ENCODE data around the gene MLPH. TPM values are rescaled to one million over a fixed set of nuclear protein-coding genes. Genes with fewer than 3 reads are reported as not detected.
A peak's percentile ranks its signal among the peaks of the same experiment; 100 is the strongest.

The MLPH gene
- total RNA-seq, 1 donor from 2014 or later, result 14.8 TPM

GRCh38 chr2:237474931-237475703 lies 11.9 kb upstream of the MLPH start:
- peak overlapping the region; percentile 90 for H3K27ac Mint-ChIP-seq
- H3K36me3 Mint-ChIP-seq, result no peaks in the 10 kb centered on the region
- peaks cover 5% of the 10 kb centered on the region for H3K4me1 Mint-ChIP-seq (ENCODE audit: unreplicated experiment)
- TF ChIP-seq CTCF (conservative IDR thresholded peaks at IDR 0.05), result peak; percentile 92
- H3K27me3 Mint-ChIP-seq, result peaks cover 35% of the 10 kb centered on the region
- DNase-seq (ENCODE audit: extremely low spot score, unreplicated experiment), result peak; percentile 96
- peak overlapping the region; percentile 91 for H3K4me3 Mint-ChIP-seq
- H3K9me3 Mint-ChIP-seq, result no peaks in the 10 kb centered on the region

GRCh38 chr2:237475704-237476141 lies 11.3 kb upstream of the MLPH start:
- no peak for TF ChIP-seq CTCF (conservative IDR thresholded peaks at IDR 0.05)
- no peak for DNase-seq (ENCODE audit: extremely low spot score, unreplicated experiment)
- peak overlapping the region; percentile 81 for H3K4me3 Mint-ChIP-seq
- H3K9me3 Mint-ChIP-seq, result no peaks in the 10 kb centered on the region
- no peaks in the 10 kb centered on the region for H3K36me3 Mint-ChIP-seq
- peak overlapping the region; percentile 76 for H3K27ac Mint-ChIP-seq
- H3K4me1 Mint-ChIP-seq (ENCODE audit: unreplicated experiment), result peaks cover 5% of the 10 kb centered on the region
- peaks cover 40% of the 10 kb centered on the region for H3K27me3 Mint-ChIP-seq

- no peak for TF ChIP-seq CTCF (conservative IDR thresholded peaks at IDR 0.05)
- Mint-ChIP-seq H3K36me3 (no peaks in the 10 kb centered on the region), H3K27ac (no peak overlapping the region), H3K4me3 (no peak overlapping the region), H3K27me3 (peaks cover 55% of the 10 kb centered on the region), H3K4me1 (ENCODE audit: unreplicated experiment) (peaks cover 5% of the 10 kb centered on the region), H3K9me3 (no peaks in the 10 kb centered on the region)
- DNase-seq (ENCODE audit: extremely low spot score, unreplicated experiment), result no peak
Observed at GRCh38 chr2:237478095-237478494, 9.0 kb upstream of the MLPH start.

- H3K27ac Mint-ChIP-seq, result no peak overlapping the region
- TF ChIP-seq CTCF (conservative IDR thresholded peaks at IDR 0.05), result no peak
- H3K36me3 Mint-ChIP-seq, result no peaks in the 10 kb centered on the region
- peaks cover 5% of the 10 kb centered on the region for H3K4me1 Mint-ChIP-seq (ENCODE audit: unreplicated experiment)
- H3K9me3 Mint-ChIP-seq, result no peaks in the 10 kb centered on the region
- peaks cover 60% of the 10 kb centered on the region for H3K27me3 Mint-ChIP-seq
- DNase-seq (ENCODE audit: extremely low spot score, unreplicated experiment), result no peak
- no peak overlapping the region for H3K4me3 Mint-ChIP-seq
Observed at GRCh38 chr2:237478979-237479378, 8.1 kb upstream of the MLPH start.

GRCh38 chr2:237479747-237480146 lies 7.3 kb upstream of the MLPH start:
- peaks cover 67% of the 10 kb centered on the region for H3K27me3 Mint-ChIP-seq
- H3K36me3 Mint-ChIP-seq, result no peaks in the 10 kb centered on the region
- no peak overlapping the region for H3K27ac Mint-ChIP-seq
- H3K4me3 Mint-ChIP-seq, result no peak overlapping the region
- no peaks in the 10 kb centered on the region for H3K9me3 Mint-ChIP-seq
- peaks cover 5% of the 10 kb centered on the region for H3K4me1 Mint-ChIP-seq (ENCODE audit: unreplicated experiment)
- TF ChIP-seq CTCF (conservative IDR thresholded peaks at IDR 0.05), result no peak
- DNase-seq (ENCODE audit: extremely low spot score, unreplicated experiment), result no peak
